H1 (cell line): ENCODE data around the gene INSIG1. TPM values are rescaled to one million over a fixed set of nuclear protein-coding genes. Genes with fewer than 3 reads are reported as not detected.
A peak's percentile ranks its signal among the peaks of the same experiment; 100 is the strongest.

Source experiments
- CTCF ChIA-PET: fragments of 300-600 bp; sonication (Branson Sonifier 250); formaldehyde crosslinking; loops from one replicate; lab custom pipeline; 2021; ENCODE audit not compliant: partially characterized antibody; lab: Charles Lee
- POLR2A ChIA-PET: fragments of 300-600 bp; sonication (Branson Sonifier 250); formaldehyde crosslinking; loops from one replicate; lab custom pipeline; 2021; ENCODE audit warnings: inconsistent platforms; ENCODE audit not compliant: partially characterized antibody; lab: Charles Lee
- DNase-seq, 2 experiments: peaks; one replicate each; pipeline versions ENCODE4 v3.0.0 to v3.0.0-alpha.2; 2010 to 2022; ENCODE audit warnings: low spot score in 2 of 2, low read depth in 1 of 2, mixed read lengths in 1 of 2
- FAIRE-seq: peaks from 2 replicates; lab custom pipeline; 2011; peaks lifted over from hg19 to GRCh38; lab: Jason Lieb, UNC
- H2AFZ ChIP-seq: 2 replicates; pipeline ENCODE4 v1.8.1; 2012; ENCODE audit warnings: low read length, inconsistent platforms
- H2AK5ac ChIP-seq: 2 replicates; pipeline ENCODE4 v1.6.1; 2013; ENCODE audit warnings: low read depth, low read length
- H2BK120ac ChIP-seq: replicated peaks from 2 replicates; pipeline ENCODE3; 2013; ENCODE audit warnings: low read depth, low read length, inconsistent platforms
- H2BK12ac ChIP-seq: 2 replicates; pipeline ENCODE4 v1.6.1; 2013; ENCODE audit warnings: low read depth, low read length
- H2BK15ac ChIP-seq: 2 replicates; pipeline ENCODE4 v1.6.1; 2013; ENCODE audit warnings: low read length
- H2BK20ac ChIP-seq: 2 replicates; pipeline ENCODE4 v1.6.1; 2013; ENCODE audit warnings: low read length
- H2BK5ac ChIP-seq: 2 replicates; pipeline ENCODE4 v1.6.1; 2013; ENCODE audit warnings: low read depth, low read length
- H3K14ac ChIP-seq: 2 replicates; pipeline ENCODE4 v1.6.1; 2013; ENCODE audit warnings: inconsistent platforms; ENCODE audit not compliant: insufficient read length
- H3K18ac ChIP-seq: 2 replicates; pipeline ENCODE4 v1.6.1; 2013; ENCODE audit warnings: low read length; ENCODE audit errors: extremely low read depth
- H3K23ac ChIP-seq: 2 replicates; pipeline ENCODE4 v1.6.1; 2013; ENCODE audit warnings: inconsistent platforms; ENCODE audit not compliant: insufficient read length
- H3K23me2 ChIP-seq: 2 replicates; pipeline ENCODE4 v1.6.1; 2013; ENCODE audit warnings: low read depth, low read length
- H3K27ac ChIP-seq: 2 replicates; pipeline ENCODE4 v1.6.1; 2011; ENCODE audit warnings: low read depth, low read length, inconsistent platforms
- H3K27me3 ChIP-seq, 4 experiments: replicated peaks in 1 of 4; 1 replicate in 1 of 4; 2 replicates in 3 of 4; pipeline versions ENCODE4 v1.6.1 to v1.8.1; 2011 to 2013; ENCODE audit warnings: low read length in 3 of 4, mild to moderate bottlenecking in 3 of 4, inconsistent platforms in 2 of 4, mixed read lengths in 2 of 4, moderate library complexity in 1 of 4; ENCODE audit not compliant: control insufficient read depth in 3 of 4, insufficient read depth in 3 of 4; ENCODE audit errors: extremely low read depth in 1 of 4
- H3K36me3 ChIP-seq, 4 experiments: 2 replicates each; pipeline versions ENCODE4 v1.6.1 to v1.8.1; 2011 to 2013; ENCODE audit warnings: mild to moderate bottlenecking in 4 of 4, low read length in 3 of 4, moderate library complexity in 2 of 4, control low read depth in 1 of 4, inconsistent platforms in 1 of 4; ENCODE audit not compliant: insufficient read depth in 4 of 4, control insufficient read depth in 2 of 4
- H3K4ac ChIP-seq: replicated peaks from 2 replicates; pipeline ENCODE3; 2013; ENCODE audit warnings: low read length, low read depth, mixed read lengths, inconsistent platforms; ENCODE audit not compliant: insufficient read length
- H3K4me1 ChIP-seq, 4 experiments: replicated peaks in 1 of 4; 1 replicate in 1 of 4; 2 replicates in 3 of 4; pipeline versions ENCODE4 v1.6.1 to v1.8.1; 2011 to 2013; ENCODE audit warnings: low read length in 3 of 4, inconsistent platforms in 2 of 4, mixed read lengths in 1 of 4; ENCODE audit not compliant: insufficient read depth in 4 of 4, control insufficient read depth in 3 of 4
- H3K4me2 ChIP-seq, 2 experiments: 2 replicates each; pipeline versions ENCODE4 v1.6.1 to v1.8.1; 2011 to 2013; ENCODE audit warnings: low read depth in 2 of 2, low read length in 2 of 2, control low read depth in 1 of 2, inconsistent platforms in 1 of 2, mild to moderate bottlenecking in 1 of 2; ENCODE audit not compliant: insufficient read depth in 1 of 2
- H3K4me3 ChIP-seq, 4 experiments: fragments of 200-600, 300-600 bp in 1 of 4; sonication (generic), shearing (Covaris generic), sonication (Bioruptor Twin) in 1 of 4; 2 replicates each; pipeline versions ENCODE4 v1.5.1 to v1.8.1; 2011 to 2016; ENCODE audit warnings: low read length in 4 of 4, low read depth in 3 of 4, control low read depth in 2 of 4, inconsistent platforms in 2 of 4, mild to moderate bottlenecking in 2 of 4, mixed read lengths in 1 of 4, moderate library complexity in 1 of 4; ENCODE audit not compliant: insufficient read depth in 2 of 4; ENCODE audit errors: extremely low read depth in 1 of 4
- H3K56ac ChIP-seq: replicated peaks from 2 replicates; pipeline ENCODE3; 2013; ENCODE audit warnings: low read depth, mild to moderate bottlenecking, mixed read lengths, low read length, inconsistent platforms; ENCODE audit not compliant: insufficient read length
- H3K79me1 ChIP-seq: 2 replicates; pipeline ENCODE4 v1.6.1; 2013; ENCODE audit warnings: low read depth, low read length, control low read depth
- H3K79me2 ChIP-seq, 2 experiments: 2 replicates each; pipeline versions ENCODE4 v1.6.1 to v1.8.1; 2012 to 2013; ENCODE audit warnings: low read length in 2 of 2, mild to moderate bottlenecking in 2 of 2, inconsistent platforms in 1 of 2; ENCODE audit not compliant: insufficient read depth in 2 of 2, control insufficient read depth in 1 of 2
- H3K9ac ChIP-seq, 4 experiments: replicated peaks in 1 of 4; 1 replicate in 1 of 4; 2 replicates in 3 of 4; pipeline versions ENCODE4 v1.6.1 to v1.8.1; 2011 to 2013; ENCODE audit warnings: low read depth in 3 of 4, low read length in 3 of 4, control low read depth in 2 of 4, mild to moderate bottlenecking in 2 of 4, moderate library complexity in 2 of 4, inconsistent platforms in 1 of 4; ENCODE audit errors: extremely low read depth in 1 of 4
- H3K9me3 ChIP-seq, 2 experiments: 2 replicates each; pipeline versions ENCODE4 v1.6.1 to v1.8.1; 2012 to 2013; ENCODE audit warnings: mild to moderate bottlenecking in 2 of 2, moderate library complexity in 2 of 2, control low read depth in 1 of 2, inconsistent platforms in 1 of 2, low read depth in 1 of 2, low read length in 1 of 2, mixed read lengths in 1 of 2; ENCODE audit not compliant: insufficient read depth in 2 of 2
- H4K20me1 ChIP-seq, 2 experiments: replicated peaks in 1 of 2; 2 replicates each; pipeline versions ENCODE3 to v1.8.1; 2011 to 2013; ENCODE audit warnings: inconsistent platforms in 2 of 2, low read length in 2 of 2, mild to moderate bottlenecking in 1 of 2; ENCODE audit not compliant: insufficient read depth in 2 of 2, control insufficient read depth in 1 of 2
- H4K5ac ChIP-seq: 2 replicates; pipeline ENCODE4 v1.6.1; 2013; ENCODE audit warnings: low read length, low read depth, mixed read lengths, inconsistent platforms; ENCODE audit not compliant: insufficient read length
- H4K8ac ChIP-seq: 2 replicates; pipeline ENCODE4 v1.8.0; 2013; ENCODE audit warnings: mild to moderate bottlenecking, moderate library complexity, low read length, inconsistent platforms; ENCODE audit not compliant: insufficient read depth; ENCODE audit errors: extremely low read depth
- H4K91ac ChIP-seq: replicated peaks from 2 replicates; pipeline ENCODE3; 2013; ENCODE audit warnings: low read length, mixed read lengths, inconsistent platforms; ENCODE audit not compliant: insufficient read length
- WGBS, 2 experiments: shearing (Covaris generic) in 1 of 2; methylation state at CpG; one replicate each; pipeline versions ENCODE4 v1.1.6 to v1.1.7; 2013 to 2015; ENCODE audit warnings: low lambda C conversion rate in 2 of 2, mixed read lengths in 2 of 2, inconsistent platforms in 1 of 2, low coverage in 1 of 2, missing lambda C conversion rate in 1 of 2; ENCODE audit not compliant: insufficient replicate concordance in 2 of 2, insufficient coverage in 1 of 2, insufficient read length in 1 of 2; ENCODE audit errors: extremely low coverage in 1 of 2, missing lambda C conversion rate in 1 of 2; 5-methylcytosine and 5-hydroxymethylcytosine counted together
- long read RNA-seq, 2 experiments: library from RNA in 1 of 2; library from capped mRNA in 1 of 2; stranded (forward); transcript quantifications; one replicate each; pipeline ENCODE4 v2.0.0, GENCODE V29; 2021; ENCODE audit warnings: inconsistent platforms in 1 of 2
- polyA minus RNA-seq, 3 experiments: library from RNA; depleted of rRNA, polyadenylated mRNA; stranded (reverse); fragments of >200 nt; gene quantifications; 1 replicate in 2 of 3; 2 replicates in 1 of 3; pipeline ENCODE4 v1.2.3, GENCODE V29; 2011
- polyA plus RNA-seq, 7 experiments: library from polyadenylated mRNA; depleted of rRNA in 3 of 7; stranded (reverse) in 5 of 7; unstranded in 2 of 7; fragments of >200 nt in 5 of 7; fragments of 200-250 nt in 2 of 7; gene quantifications; 1 replicate in 5 of 7; 2 replicates in 1 of 7; 4 replicates in 1 of 7; pipeline versions ENCODE4 v1.2.1 to v1.2.3, GENCODE V29; 2011 to 2013; ENCODE audit warnings: missing spikeins in 2 of 7, mixed read lengths in 2 of 7
- total RNA-seq: library from RNA; stranded (reverse); fragmentation: NEBNext Ultra II Directional; extraction: Animal tissue kit (Norgen Biotek cat#: 25700); gene quantifications from 2 replicates; pipeline ENCODE4 v1.2.1, GENCODE V29; 2021

The INSIG1 gene
- total RNA-seq (40.0 and 44.7 TPM in 2 replicates), polyA plus RNA-seq (2011; rRNA removed) (58.4 and 68.1 TPM in 2 replicates), polyA minus RNA-seq (2011; rRNA and poly(A)+ RNA removed) (42.3 and 43.0 TPM in 2 replicates)
- polyA plus RNA-seq (2011; cell fraction: cytosol; rRNA removed) = 47.8 TPM
- 41.8 TPM for polyA plus RNA-seq (2011; cell fraction: nucleus; rRNA removed)
- 32.4 to 45.3 TPM (median 36.5 TPM) in 4 replicates for polyA plus RNA-seq (2012, experiment 1 of 2)
- polyA plus RNA-seq (2012, experiment 2 of 2) = 27.0 TPM
- polyA plus RNA-seq (2013, experiment 1 of 2) = 102 TPM
- 129 TPM for polyA plus RNA-seq (2013, experiment 2 of 2)
- polyA minus RNA-seq (2011; cell fraction: cytosol; rRNA and poly(A)+ RNA removed) = 48.4 TPM
- 47.7 TPM for polyA minus RNA-seq (2011; cell fraction: nucleus; rRNA and poly(A)+ RNA removed)
- long read RNA-seq, experiment 1, transcript INSIG1-201 (6 exons, 3,010 nt) = major isoform, 23 of 68 reads
- long read RNA-seq, experiment 1, partial matches to known transcripts = 17 of 68 reads
- long read RNA-seq, experiment 1, other reads (novel, unspliced or antisense) = 24 of 68 reads
- long read RNA-seq, experiment 2, partial matches to known transcripts = 2 of 2 reads
- long read RNA-seq, experiment 2, other reads (novel, unspliced or antisense) = 0 of 2 reads

GRCh38 chr7:155297517-155298287, at the start of gene INSIG1:
Gene INSIG1, plus strand, starts transcription at chr7:155297878. Its CDS starts 408 bp downstream, at chr7:155298286.
- Histone ChIP-seq H4K91ac (peak within 1 kb of the TSS; percentile 49), H3K56ac (peak within 1 kb of the TSS; percentile 79), H3K9ac (peak within 1 kb of the TSS; percentile 37 to 73 (median 66); a peak in 6 of 7 replicates), H3K4me3 (peak within 1 kb of the TSS; percentile 65 to 77 (median 70)), H2BK5ac (peak within 1 kb of the TSS; percentile 93), H3K18ac (peak within 1 kb of the TSS; percentile 94), H3K14ac (no peak within 1 kb of the TSS), H3K4me1 (peaks cover 7 to 23% (median 14%) of the 10 kb centered on the region in 4 experiments; a peak in 6 of 7 replicates), H2BK15ac (peak within 1 kb of the TSS; percentile 40; the same call in 1 of the 2 replicates), H3K27me3 (no peaks in the 10 kb centered on the region), H3K4ac (peak within 1 kb of the TSS; percentile 89), H3K36me3 (peaks cover 2 to 25% (median 5%) of the 10 kb centered on the region in 4 experiments; a peak in 4 of 8 replicates), H2BK12ac (peak within 1 kb of the TSS; percentile 92; the same call in 1 of the 2 replicates), H3K23me2 (peaks cover 12% of the 10 kb centered on the region), H3K27ac (peak within 1 kb of the TSS; percentile 76; the same call in 1 of the 2 replicates), H4K8ac (peak within 1 kb of the TSS; percentile 96), H2AFZ (no peak within 1 kb of the TSS; the same call in 1 of the 2 replicates), H3K4me2 (peak within 1 kb of the TSS; percentile 86 to 98), H3K79me2 (peaks cover 14 to 42% of the 10 kb centered on the region in 2 experiments), H2AK5ac (peak within 1 kb of the TSS; percentile 66; the same call in 1 of the 2 replicates), H2BK120ac (peak within 1 kb of the TSS; percentile 81), H3K79me1 (peaks cover 7% of the 10 kb centered on the region; the same call in 1 of the 2 replicates), H4K20me1 (peaks cover 14 to 23% of the 10 kb centered on the region in 2 experiments), H2BK20ac (peak within 1 kb of the TSS; percentile 82; the same call in 1 of the 2 replicates), H4K5ac (peak within 1 kb of the TSS; percentile 50), H3K23ac (no peak within 1 kb of the TSS), H3K9me3 (no peaks in the 10 kb centered on the region)
- FAIRE-seq (no peak), DNase-seq (peak; percentile 71 to 93)
- 1% methylated on average over 44 of the region's 111 CpGs; no CpG with 5 or more reads in 1 of the 2 experiments for WGBS, 2 experiments
- ChIA-PET CTCF (interaction anchor here (1.4 to 2.3 kb wide), 3 partner anchors 13 to 276 kb away, joined by 3 to 5 read pairs (median 3); no protein-coding TSS in a partner anchor), POLR2A (interaction anchor here (1.0 to 2.2 kb wide), 5 partner anchors 9 to 288 kb away, joined by 3 to 6 read pairs (median 3); no protein-coding TSS in a partner anchor)
